Mesothelial cell of epicardium (in vitro differentiated cells): ENCODE measurements around the gene ANKS6. TPM values are rescaled to one million over a fixed set of nuclear protein-coding genes. Genes with fewer than 3 reads are reported as not detected.

Experiments
- DNase-seq, 2 experiments: peaks; one replicate each; pipeline ENCODE4 v3.0.0; 2021; ENCODE audit warnings: low spot score in 2 of 2; ENCODE audit not compliant: unreplicated experiment in 2 of 2
- H3K27ac Mint-ChIP-seq: 2 replicates; pipeline ENCODE4 v1.8.0; 2021; ENCODE audit warnings: mixed read lengths
- H3K27me3 Mint-ChIP-seq: 2 replicates; pipeline ENCODE4 v1.8.0; 2021; ENCODE audit warnings: low read depth, mixed read lengths
- H3K36me3 Mint-ChIP-seq: 2 replicates; pipeline ENCODE4 v1.8.0; 2021; ENCODE audit warnings: mixed read lengths
- H3K4me1 Mint-ChIP-seq: 2 replicates; pipeline ENCODE4 v1.8.0; 2021; ENCODE audit warnings: mixed read lengths
- H3K4me3 Mint-ChIP-seq: 2 replicates; pipeline ENCODE4 v1.8.0; 2021; ENCODE audit warnings: mild to moderate bottlenecking, moderate library complexity, mixed read lengths
- H3K9me3 Mint-ChIP-seq: 2 replicates; pipeline ENCODE4 v1.8.0; 2021; ENCODE audit warnings: mixed read lengths
- CTCF ChIP-seq: fragments of 200-600 bp; sonication (generic); IDR thresholded peaks from one replicate; pipeline ENCODE4 v1.5.0; 2021; ENCODE audit warnings: antibody characterized with exemption; ENCODE audit not compliant: unreplicated experiment
- total RNA-seq: library from RNA; stranded (reverse); gene quantifications from 3 replicates; pipeline ENCODE4 v1.2.1, GENCODE V29; 2021

Gene ANKS6
- total RNA-seq, 1 donor from 2014 or later, result 42.0 TPM

- Mint-ChIP-seq H3K27ac (no peak overlapping the region), H3K9me3 (peaks cover 8% of the 10 kb centered on the region), H3K4me1 (no peaks in the 10 kb centered on the region), H3K4me3 (no peak overlapping the region), H3K36me3 (no peaks in the 10 kb centered on the region), H3K27me3 (peaks cover 86% of the 10 kb centered on the region)
- no peak for TF ChIP-seq CTCF
- no peak for DNase-seq
Observed at GRCh38 chr9:98700801-98701200, 95.6 kb downstream of the ANKS6 start.

- H3K9me3 Mint-ChIP-seq, result peaks cover 6% of the 10 kb centered on the region
- H3K4me1 Mint-ChIP-seq, result no peaks in the 10 kb centered on the region
- H3K4me3 Mint-ChIP-seq, result no peak overlapping the region
- DNase-seq, result no peak
- TF ChIP-seq CTCF, result no peak
- H3K27me3 Mint-ChIP-seq, result peaks cover 73% of the 10 kb centered on the region
- no peak overlapping the region for H3K27ac Mint-ChIP-seq
- no peaks in the 10 kb centered on the region for H3K36me3 Mint-ChIP-seq
Observed at GRCh38 chr9:98698856-98699255, 97.5 kb downstream of the ANKS6 start.

GRCh38 chr9:98694943-98695342, 101.4 kb downstream of the ANKS6 start:
- Mint-ChIP-seq H3K4me1 (no peaks in the 10 kb centered on the region), H3K27ac (no peak overlapping the region), H3K27me3 (peaks cover 42% of the 10 kb centered on the region), H3K9me3 (no peaks in the 10 kb centered on the region), H3K36me3 (no peaks in the 10 kb centered on the region), H3K4me3 (no peak overlapping the region)
- TF ChIP-seq CTCF, result no peak
- DNase-seq, result no peak

- no peak for DNase-seq
- Mint-ChIP-seq H3K9me3 (no peaks in the 10 kb centered on the region), H3K4me1 (no peaks in the 10 kb centered on the region), H3K27ac (no peak overlapping the region), H3K27me3 (peaks cover 20% of the 10 kb centered on the region), H3K4me3 (no peak overlapping the region), H3K36me3 (no peaks in the 10 kb centered on the region)
- no peak for TF ChIP-seq CTCF
Observed at GRCh38 chr9:98692392-98692791, 104.0 kb downstream of the ANKS6 start.

GRCh38 chr9:98691890-98692289, 104.5 kb downstream of the ANKS6 start:
- Mint-ChIP-seq H3K36me3 (no peaks in the 10 kb centered on the region), H3K27me3 (peaks cover 15% of the 10 kb centered on the region), H3K27ac (no peak overlapping the region), H3K9me3 (no peaks in the 10 kb centered on the region), H3K4me1 (peaks cover 4% of the 10 kb centered on the region), H3K4me3 (no peak overlapping the region)
- TF ChIP-seq CTCF, result no peak
- DNase-seq, result no peak

GRCh38 chr9:98690686-98691085, 105.7 kb downstream of the ANKS6 start:
- Mint-ChIP-seq H3K27ac (no peak overlapping the region), H3K4me3 (no peak overlapping the region), H3K36me3 (no peaks in the 10 kb centered on the region), H3K4me1 (peaks cover 7% of the 10 kb centered on the region), H3K27me3 (peaks cover 7% of the 10 kb centered on the region), H3K9me3 (no peaks in the 10 kb centered on the region)
- DNase-seq, result no peak
- no peak for TF ChIP-seq CTCF
